ENCODE data around the gene CBX4.

DNA sequence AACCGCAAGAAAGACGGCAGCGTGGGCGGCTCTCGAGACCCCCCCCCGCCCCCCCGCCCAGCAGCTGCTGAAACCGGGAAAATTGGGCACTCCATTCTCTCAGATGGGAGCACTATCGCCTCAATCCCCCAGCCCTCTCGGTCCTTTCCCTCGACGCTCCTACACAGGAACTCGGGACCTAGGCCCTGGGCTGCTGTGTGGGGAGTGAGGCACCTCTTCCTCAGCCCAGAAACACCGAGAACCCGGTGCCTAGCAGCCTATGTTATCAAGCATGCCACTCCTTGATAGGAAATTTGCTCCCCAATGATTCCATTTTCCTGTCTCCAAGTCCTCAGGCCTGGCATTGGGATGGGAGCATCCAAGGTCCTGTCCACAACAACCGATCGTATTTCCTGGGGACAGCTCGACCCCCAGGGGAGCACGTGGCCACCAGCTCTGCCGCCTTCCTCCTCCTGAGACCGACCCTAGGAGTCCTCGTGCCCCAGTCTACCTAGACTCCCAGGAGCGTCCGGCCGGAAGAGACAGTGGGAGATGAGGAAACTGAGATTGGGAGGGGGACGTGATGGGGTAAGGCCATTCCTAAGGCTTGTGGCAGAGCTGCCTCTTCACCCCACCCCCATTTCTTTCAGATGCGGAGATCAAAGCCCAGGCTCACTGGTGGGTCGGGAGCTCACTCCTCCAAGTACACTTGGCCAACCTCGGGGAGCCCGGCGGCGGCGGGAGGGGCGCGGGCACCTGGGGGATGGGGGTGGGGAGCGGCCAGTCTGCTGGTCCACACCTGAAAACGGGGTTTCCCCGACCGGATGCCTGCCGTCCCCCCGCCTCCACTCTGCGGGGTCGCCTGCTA is 24.9 kb downstream of the CBX4 start:
- TF ChIP-seq TAF1 (IDR thresholded peaks at IDR 0.05; ENCODE audit: borderline replicate concordance, insufficient read depth, low read length) (no peak), SIN3A (IDR thresholded peaks at IDR 0.05; ENCODE audit: borderline replicate concordance, insufficient read depth, low read length) (no peak), POLR2AphosphoS5 (IDR thresholded peaks at IDR 0.05; ENCODE audit: low read depth, low read length) (no peak)
- TF ChIP-seq, protein P1, sequence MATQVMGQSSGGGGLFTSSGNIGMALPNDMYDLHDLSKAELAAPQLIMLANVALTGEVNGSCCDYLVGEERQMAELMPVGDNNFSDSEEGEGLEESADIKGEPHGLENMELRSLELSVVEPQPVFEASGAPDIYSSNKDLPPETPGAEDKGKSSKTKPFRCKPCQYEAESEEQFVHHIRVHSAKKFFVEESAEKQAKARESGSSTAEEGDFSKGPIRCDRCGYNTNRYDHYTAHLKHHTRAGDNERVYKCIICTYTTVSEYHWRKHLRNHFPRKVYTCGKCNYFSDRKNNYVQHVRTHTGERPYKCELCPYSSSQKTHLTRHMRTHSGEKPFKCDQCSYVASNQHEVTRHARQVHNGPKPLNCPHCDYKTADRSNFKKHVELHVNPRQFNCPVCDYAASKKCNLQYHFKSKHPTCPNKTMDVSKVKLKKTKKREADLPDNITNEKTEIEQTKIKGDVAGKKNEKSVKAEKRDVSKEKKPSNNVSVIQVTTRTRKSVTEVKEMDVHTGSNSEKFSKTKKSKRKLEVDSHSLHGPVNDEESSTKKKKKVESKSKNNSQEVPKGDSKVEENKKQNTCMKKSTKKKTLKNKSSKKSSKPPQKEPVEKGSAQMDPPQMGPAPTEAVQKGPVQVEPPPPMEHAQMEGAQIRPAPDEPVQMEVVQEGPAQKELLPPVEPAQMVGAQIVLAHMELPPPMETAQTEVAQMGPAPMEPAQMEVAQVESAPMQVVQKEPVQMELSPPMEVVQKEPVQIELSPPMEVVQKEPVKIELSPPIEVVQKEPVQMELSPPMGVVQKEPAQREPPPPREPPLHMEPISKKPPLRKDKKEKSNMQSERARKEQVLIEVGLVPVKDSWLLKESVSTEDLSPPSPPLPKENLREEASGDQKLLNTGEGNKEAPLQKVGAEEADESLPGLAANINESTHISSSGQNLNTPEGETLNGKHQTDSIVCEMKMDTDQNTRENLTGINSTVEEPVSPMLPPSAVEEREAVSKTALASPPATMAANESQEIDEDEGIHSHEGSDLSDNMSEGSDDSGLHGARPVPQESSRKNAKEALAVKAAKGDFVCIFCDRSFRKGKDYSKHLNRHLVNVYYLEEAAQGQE (IDR thresholded peaks at IDR 0.05; ENCODE audit: insufficient read depth in 1 of 2, low read depth in 2 of 2, low read length in 2 of 2), result no peak
